HG02642 (cell line): ENCODE measurements around the gene CSNK2A2.

Experiments
- ATAC-seq: cut with Tn5 transposase; IDR thresholded peaks from one replicate; pipeline ENCODE4 v1.9.1; 2021; ENCODE audit warnings: mild to moderate bottlenecking; ENCODE audit not compliant: unreplicated experiment, poor library complexity

Gene CSNK2A2

DNA sequence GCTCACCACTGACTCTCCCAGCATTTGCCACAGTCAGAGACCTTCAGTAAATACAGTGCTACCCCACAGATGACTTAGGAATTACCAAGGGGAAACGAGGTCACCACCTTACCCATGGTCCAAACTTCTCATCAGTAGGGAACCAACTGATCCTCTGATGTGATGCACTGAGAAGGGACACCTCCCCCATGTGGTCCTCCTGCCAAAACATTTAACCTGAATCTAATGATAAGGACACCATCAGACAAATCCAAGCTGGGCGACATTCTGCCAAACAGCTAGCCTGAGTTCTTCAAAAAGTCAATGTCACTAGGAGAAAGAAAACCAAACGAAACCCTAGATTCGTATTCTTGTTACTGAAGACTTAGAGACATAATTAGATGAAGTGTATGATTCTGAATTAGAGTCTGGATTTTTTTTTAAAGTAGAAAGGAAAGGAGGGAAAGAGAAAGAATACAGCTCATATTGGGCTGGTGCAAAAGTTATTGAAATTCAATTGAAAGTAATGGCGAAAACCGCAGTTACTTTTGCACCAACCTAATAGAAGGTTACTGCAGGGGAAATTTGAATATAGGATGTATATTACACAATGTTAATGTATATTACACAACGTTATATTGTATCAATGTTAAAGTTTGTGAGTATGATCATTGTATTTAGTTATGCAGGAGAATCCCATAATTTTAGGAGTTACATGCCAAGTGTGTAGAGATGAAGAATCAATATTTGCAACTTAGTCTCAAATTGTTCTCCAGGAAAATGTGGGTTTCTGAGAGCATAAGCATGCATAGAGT, 2.3 kb upstream of the CSNK2A2 start:
- no peak for ATAC-seq

DNA sequence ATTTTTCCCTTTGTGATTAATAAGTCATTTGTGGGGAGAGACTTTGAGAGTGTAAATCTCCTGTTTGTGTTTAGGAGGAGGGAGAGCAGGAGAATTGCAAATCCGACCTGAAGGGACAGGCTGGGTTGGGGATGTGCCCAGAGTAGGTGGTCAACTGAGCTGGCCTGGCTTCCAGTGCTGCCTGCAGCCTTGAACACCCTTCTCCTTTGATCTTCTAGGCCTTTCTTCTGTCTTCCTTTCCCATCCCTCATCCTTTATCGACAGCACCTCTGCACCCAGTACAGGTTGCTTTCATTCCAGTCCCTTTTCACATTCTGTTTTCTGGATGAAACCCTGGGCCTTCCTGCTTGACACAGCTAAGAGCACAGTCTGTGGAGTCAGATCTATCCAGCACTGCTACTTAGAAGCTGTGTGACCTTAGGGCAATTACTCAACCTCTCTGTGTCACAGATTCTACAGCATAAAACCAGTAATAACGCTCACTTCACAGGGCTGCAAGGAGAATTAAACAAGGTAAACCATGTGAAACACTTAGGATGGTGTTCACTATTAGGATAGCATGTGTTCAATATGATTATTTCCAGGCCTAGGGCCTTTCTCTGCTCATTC, 1.0 kb upstream of the CSNK2A2 start:
- ATAC-seq, result no peak

DNA sequence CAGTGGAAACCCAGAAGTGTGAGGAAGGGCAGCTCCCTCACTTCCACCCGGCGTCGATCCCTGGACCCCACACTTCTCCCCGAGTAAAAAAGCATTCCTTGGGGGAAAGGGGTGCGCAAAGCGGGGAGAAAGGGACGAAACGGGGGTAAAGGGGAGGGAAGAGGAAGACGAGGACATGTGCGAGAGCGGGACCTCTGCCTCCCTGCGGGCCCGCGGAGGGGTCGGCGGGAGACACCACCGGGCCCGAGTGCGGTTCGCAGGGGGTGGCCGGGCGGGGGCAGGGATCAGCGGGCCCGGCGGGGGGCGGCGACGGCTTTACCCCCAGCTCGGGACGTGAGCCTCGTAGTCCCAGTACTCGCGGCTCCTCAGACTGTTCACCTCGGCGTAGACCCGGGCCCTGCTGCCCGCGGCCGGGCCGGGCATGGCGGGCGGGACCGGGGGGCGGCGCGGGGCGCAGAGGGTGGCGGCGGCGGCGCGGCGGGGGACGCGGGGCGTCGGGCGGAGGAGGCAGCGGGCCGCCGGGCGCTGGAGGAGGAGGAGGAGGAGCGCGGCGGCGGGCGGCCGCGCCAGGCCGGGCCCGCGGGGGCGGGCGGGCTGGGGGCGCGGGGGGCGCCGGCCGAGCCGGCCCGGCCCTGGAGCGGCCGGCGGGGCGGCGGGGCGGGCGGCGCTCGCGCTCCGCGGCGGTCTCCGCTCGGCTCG, 443 bp downstream of the CSNK2A2 start:
- peak; percentile 14 for ATAC-seq

DNA sequence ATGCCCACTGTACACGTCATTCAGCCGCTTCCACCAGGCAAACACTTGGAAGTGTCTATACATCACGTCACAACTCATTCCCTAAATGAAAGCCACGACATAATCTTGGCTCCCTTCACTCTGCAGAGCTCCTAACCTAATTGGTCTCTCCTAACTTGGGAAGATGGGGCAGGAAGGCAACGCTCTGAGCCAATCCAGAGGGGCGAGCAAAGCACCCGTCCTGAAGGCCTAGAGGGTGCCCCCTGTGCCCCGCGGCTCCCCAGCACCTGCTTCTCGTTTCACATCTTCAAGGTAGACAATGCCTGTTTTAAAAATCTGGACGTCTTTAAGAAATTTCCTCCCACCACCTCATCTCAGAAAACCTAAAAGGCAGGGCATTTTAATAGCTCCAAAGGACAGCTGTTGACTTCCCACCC, 1.0 kb downstream of the CSNK2A2 start:
- ATAC-seq, result peak; percentile 16

DNA sequence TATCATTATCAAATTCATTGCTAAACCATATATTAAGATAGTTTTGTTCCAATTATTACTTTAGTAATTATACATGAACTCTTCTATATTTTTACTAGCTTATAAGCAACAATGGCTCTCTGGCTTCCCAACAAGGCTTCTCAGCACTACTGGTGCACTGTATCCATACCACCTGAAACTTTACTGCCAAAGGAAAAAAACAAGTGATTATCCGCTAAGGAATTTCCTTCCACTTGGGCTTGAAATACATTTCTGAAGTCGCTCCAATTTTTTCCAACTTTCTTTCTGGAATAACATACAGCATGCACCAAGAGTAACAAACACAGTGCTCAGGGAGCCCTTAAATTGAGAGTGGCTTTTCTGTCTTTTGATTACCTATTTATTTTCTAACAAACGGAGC, 2.1 kb downstream of the CSNK2A2 start:
- ATAC-seq, result no peak

DNA sequence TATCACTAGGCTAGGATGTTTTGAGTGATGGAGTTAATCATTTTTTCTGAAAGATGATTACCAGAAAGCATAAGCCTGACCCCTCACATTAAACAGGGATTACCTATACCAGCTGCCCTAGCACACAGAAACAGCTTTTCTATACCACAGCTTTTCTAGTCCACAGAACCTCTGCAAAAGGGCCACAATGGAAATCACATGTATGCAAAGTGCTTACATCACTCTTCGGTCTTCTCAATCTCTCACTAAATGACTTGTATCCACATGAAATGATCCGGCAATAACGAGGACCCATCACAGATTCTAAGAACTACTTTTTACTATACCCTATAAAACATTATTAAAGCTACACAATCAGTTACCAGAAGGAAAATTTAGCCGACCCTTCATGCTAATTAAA, 2.6 kb downstream of the CSNK2A2 start:
- no peak for ATAC-seq

DNA sequence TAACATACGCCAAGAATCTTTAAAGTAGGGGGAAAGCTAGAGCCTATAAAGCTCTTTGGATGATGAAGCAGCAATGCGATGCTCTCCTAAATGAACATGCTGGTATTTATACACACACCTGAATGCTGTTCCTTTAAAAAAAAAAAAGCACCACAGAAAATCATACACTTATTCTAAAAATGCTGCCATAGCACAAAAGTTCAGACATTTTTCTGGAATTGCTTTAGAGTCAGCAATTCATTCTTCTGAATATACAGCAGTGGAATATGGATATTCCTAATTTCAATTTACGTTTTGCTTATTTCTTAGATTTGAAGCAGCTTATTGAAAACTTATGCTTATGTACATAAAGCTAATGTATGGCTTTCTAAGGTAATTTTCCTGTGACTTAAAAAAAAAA, 3.1 kb downstream of the CSNK2A2 start:
- ATAC-seq, result no peak

DNA sequence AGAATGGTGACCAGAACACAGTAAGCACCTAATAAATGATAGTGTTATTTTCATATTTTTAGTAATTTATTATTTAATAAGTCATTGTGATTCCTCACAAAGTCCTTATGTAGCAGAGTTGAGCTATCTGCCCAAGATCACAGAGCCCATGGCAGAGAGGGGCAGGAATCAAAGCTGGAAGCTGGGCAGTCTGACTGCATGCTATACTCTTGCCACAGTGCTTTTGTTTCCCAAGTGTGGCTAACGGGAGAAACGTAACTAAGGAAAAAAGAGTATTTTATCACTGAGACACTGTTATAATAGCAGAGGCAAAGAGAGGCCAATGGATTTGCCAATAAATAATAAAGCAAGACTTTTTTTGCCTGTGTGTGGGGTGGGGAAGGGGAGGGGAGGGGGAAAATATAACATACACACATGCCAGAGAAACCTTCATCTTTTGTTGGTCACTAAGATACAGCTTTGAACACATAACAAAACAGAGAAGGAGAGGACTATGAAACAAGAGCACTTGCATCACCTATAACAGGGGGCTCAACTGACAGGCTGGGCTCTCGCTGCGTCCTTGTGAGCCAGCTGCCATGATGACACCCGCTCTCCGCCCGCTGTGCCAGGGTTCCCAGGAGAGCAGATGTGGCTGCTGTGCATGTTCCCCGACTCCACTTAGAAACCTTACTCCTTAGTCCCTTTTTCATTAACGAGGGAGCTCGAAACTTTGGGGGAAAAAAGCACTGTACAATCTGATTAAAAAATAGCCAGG, 10.1 kb downstream of the CSNK2A2 start:
- ATAC-seq, result no peak

DNA sequence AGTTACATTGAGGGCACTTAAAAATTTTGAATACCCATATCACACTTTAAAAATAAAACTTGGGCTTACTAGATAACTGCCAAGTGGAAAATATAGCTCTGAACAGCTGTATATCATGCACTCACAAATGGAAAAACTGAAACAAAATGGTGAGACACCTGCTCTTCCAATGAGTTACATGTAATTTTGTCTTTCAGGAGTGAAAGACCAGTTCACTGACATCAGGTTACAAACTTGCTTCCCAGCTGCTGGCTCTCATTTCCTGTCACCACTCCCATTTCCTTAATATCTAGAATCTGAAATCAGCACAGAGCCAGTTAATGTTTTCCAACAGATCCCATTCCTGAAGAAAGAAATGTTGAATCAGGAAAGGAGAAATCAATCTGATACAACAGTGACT, 10.8 kb downstream of the CSNK2A2 start:
- ATAC-seq, result no peak

DNA sequence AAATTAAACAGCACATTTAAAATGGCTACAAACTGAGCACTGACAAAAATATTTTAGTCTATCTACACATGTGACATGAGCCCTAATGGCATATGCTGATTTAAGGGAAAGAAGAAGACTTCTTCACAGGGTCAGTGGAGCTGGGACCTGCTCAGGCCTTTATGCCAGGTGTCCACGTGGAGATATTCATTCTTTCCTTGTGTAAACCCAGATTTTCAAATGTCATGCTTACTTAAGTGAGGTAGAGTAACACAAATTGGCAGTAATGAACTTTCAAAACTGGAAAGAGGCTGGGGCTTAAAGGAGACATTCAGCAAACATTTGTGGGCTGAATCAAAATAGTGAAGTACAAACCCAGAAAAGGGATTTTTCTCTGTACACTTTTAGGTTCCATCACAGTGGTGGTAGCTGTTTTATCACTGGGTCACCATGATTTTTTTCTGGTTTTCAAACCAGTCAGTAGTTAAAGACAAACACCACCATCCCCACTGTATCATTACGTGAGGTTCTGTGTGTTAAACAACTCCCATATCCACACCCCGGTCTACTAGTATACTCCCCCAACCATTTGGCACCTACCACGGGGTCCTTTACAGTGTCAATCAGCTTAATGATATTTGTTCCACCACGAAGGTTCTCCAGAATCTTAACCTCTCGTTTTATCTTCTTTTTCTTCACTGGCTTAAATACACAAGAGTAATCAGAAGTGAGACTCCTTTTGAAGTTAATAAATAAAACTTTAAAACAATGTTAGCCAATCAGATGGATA, 11.5 kb downstream of the CSNK2A2 start:
- no peak for ATAC-seq

DNA sequence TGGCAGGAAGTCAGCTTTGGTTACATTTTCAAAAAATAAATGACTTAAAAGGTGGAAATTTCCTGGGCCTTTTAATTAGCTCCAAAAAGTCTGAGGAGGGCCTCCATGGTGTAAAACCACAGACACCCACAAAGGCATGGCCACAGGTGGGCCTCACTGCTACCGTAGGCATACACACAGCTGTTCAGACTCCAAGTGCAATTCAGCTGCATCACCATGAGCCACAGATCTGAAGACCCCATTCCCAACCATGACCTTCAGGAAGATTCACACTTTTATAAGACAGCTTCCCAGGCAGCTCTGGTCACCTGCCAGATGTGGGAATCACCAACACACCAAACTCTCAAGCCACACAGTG, 20.6 kb downstream of the CSNK2A2 start:
- ATAC-seq, result no peak

DNA sequence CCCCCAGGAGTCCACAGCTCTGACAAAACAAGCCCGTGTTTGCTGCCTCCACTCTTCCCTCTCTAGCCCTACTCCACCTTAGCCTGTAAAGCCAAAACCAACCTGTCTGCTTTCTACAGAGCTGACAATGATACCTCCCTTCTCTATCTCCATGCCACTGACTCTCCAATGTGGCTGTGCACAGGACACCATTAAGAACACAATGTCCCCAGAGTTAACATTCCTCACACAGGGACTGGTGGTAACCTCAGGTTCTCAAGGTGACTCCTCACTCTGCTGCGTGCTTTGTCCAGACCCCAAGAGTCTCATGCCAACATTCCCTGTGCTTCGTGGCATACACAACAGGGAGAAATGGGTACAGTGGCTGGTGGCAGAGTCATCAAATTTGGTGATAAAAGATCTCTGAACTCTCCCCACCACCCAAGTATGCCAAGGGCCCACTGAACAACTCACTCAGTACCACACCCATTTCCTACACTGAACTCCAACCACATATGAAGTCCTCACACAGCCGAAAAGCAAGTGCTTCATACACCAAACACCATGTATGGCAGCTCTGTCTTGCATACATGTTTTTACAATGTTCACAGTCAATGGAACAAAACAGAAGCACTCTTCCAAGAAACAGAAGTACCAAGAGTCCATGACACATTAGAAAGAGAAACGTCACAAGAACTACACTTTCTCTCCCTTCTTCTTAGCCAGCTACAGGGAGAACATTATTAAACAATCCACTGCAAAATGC, 21.1 kb downstream of the CSNK2A2 start:
- ATAC-seq, result no peak

DNA sequence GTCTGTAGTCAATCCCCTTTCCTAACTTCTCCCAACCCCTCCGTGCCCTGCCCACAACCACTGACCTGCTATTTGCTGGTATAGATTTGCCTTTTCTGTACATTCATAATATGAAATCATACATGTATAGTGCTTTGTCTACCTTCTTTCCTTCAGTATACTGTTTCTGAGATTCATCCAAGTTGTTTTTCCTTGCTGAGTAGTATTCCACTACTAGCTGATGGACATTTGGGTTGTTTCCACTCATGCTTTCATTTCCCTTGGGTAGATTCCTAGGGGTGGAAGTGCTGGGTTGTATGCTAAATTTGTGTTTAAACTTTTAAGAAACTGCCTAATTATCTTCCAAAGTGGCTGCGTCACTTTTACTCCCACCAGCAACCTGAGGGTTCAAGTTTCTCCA, 27.7 kb downstream of the CSNK2A2 start:
- no peak for ATAC-seq

DNA sequence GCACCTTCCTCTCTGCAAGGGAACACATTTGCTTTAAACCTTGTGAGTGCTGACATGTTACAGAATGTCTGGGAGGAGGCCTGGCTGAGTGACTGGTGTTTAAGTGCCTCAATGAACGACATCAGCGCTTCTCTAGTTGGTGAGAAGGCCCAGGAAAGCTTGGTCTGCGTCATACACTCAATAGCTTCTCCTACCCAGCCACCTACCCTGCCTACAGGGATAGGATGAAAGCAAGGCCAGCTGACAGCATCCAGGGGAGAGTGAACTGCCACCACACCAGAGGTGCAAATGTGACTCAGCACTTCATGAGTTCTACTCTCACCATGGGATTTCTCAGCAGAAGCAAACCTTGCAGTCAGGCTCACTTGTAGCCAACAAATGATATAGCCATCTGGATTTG, 37.1 kb downstream of the CSNK2A2 start:
- no peak for ATAC-seq

DNA sequence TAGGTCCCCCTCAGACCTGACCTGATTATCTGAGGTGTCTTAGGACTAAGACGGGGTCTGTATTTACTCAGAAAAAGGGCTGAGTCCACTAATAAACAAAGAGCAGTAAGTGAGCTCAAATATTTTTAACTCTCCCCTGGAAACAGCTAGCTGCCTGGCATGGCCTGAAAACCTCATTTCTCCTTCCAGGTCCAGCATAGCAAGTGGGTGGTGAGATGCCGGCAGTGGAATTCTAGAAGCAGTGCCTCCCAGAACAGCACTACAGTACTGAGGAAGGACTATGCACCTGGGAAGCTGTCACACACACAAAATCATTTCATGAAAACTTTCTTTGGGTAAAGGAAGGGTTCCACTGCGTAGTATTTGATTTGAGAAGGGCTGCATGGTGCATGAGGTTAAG, 39.2 kb downstream of the CSNK2A2 start:
- ATAC-seq, result no peak

DNA sequence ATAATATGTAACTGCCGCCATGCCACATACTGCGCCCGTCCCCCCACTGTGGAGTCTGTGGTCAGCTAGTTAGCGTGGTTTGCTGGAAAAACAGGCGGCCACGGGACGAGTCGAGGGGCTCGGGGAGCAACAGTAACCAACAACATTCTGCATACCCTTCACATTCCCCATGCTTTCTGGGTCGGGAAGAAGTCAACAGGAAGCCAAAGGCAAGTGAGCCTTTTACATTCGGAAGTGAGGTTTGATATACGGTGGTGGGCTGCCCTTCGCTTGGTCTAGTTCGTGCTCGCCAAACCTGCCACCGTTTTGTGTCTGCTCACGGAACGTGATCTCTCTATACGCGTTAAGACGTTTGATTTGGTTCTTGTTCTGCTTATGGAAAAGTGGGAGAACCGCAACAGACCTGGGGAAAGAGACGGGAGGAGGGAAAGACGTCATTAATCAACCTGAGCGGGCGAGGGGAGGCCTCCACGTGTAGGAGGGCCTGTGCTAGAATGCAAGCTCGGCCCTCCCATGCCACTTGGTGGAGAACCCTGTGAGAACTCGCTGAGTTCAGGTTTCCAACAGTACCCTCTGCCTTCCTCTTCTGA, 39.9 kb downstream of the CSNK2A2 start:
- no peak for ATAC-seq

DNA sequence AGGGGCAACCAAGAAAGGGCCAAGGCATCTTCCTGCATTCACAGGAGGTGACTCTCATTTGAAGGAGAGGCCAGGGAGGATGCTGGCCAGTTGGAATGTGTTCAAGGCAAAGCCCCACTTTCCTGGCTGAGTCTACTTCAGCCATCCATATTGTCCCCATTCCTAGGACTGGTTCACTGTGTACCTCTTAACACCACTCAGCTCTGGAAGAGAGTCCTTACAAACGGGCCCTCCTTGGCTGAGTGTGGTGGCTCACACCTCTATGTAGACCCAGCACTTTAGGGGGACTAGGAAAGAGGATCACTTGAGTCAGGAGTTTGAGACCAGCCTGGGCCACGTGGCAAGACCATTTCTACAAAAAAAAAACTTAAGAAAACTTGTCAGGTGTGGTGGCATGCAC, 40.7 kb downstream of the CSNK2A2 start:
- no peak for ATAC-seq

DNA sequence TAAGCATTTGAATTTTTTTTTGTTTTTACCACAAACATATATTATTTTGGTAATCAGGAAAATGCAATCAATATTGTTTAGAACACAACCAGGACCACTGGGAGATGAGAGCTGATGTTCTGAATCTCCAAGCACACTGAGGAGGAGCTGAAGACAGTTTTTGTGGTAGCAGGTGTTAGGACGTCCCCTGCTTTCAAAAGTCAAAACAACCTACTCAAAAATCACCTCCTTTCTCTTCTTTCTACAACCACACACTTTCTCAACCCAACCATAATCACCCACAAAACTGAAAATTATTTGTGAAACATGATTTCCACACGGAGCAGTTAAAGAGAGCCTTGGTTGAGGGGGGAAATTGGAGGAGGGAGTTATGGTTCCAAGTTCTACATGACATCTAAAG, 42.1 kb downstream of the CSNK2A2 start:
- no peak for ATAC-seq

DNA sequence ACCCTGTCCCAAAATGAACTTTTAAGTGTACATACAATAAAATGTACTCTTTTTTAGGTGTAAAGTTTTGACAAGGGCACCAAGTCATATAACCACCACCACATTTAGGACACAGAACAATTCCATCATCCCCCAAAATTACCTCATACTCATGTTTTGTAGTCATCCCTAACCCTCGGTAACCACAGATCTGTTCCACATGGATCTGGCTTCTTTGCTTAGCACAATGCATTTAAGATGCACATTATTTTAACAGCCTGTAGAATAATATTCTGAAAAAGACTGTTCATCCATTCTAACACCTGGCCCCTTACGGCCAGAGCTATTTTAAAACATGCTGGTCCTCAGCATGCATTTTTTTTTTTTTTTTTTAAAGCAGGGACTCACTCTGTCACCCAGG, 43.6 kb downstream of the CSNK2A2 start:
- ATAC-seq, result no peak
